Activated T-cell treated with anti-CD3 and anti-CD28 coated beads, Interleukin-2, amount 50 U/mL, for 4 hours (primary cell): ENCODE results near the gene ST13. TPM values are rescaled to one million over a fixed set of nuclear protein-coding genes. Genes with fewer than 3 reads are reported as not detected.

Experiments used
- ATAC-seq, 2 donors: fragments of 200-7000 bp; cut with Tn5 transposase; one replicate each; pipeline ENCODE4 v1.10.0; 2021
- DNase-seq: peaks from one replicate; pipeline ENCODE4 v3.0.0-alpha.2; 2020
- H3K27me3 Mint-ChIP-seq: one replicate; pipeline ENCODE4 v1.8.0; 2021; ENCODE audit warnings: low read depth, mixed read lengths
- H3K36me3 Mint-ChIP-seq: one replicate; pipeline ENCODE4 v1.8.0; 2022; ENCODE audit warnings: mixed read lengths; ENCODE audit not compliant: insufficient read depth
- H3K4me1 Mint-ChIP-seq: one replicate; pipeline ENCODE4 v1.8.0; 2021; ENCODE audit warnings: low read depth, mixed read lengths
- H3K4me3 Mint-ChIP-seq: one replicate; pipeline ENCODE4 v1.8.0; 2021; ENCODE audit warnings: mild to moderate bottlenecking, moderate library complexity, mixed read lengths
- H3K9me3 Mint-ChIP-seq: one replicate; pipeline ENCODE4 v1.8.0; 2021; ENCODE audit warnings: mixed read lengths
- total RNA-seq, 3 donors: library from RNA; stranded (reverse); gene quantifications; one replicate each; pipeline ENCODE4 v1.2.1, GENCODE V29; 2021

ST13 gene
- total RNA-seq, 3 donors from 2014 or later, result 243 to 270 (median 253) TPM

GRCh38 chr22:40818747-40819598 lies 37.5 kb downstream of the ST13 start, which contains the start of gene SLC25A17:
TSS of gene SLC25A17 (minus strand) at chr22:40819346. CDS start at chr22:40819248, 98 bp downstream.
- Mint-ChIP-seq H3K4me3 (peak within 1 kb of the TSS; percentile 96), H3K9me3 (no peaks in the 10 kb centered on the region), H3K27me3 (no peaks in the 10 kb centered on the region), H3K36me3 (peaks cover 4% of the 10 kb centered on the region), H3K4me1 (peaks cover 30% of the 10 kb centered on the region)
- peak; percentile 85 for DNase-seq
- ATAC-seq, result peak; percentile 92 to 97

- ATAC-seq, result no peak
- Mint-ChIP-seq H3K4me3 (peak overlapping the region; percentile 96), H3K9me3 (no peaks in the 10 kb centered on the region), H3K36me3 (peaks cover 4% of the 10 kb centered on the region), H3K27me3 (no peaks in the 10 kb centered on the region), H3K4me1 (peaks cover 30% of the 10 kb centered on the region)
- DNase-seq, result no peak
These were observed 38.2 kb downstream of the ST13 start for GRCh38 chr22:40818192-40818746.

GRCh38 chr22:40817737-40818136 lies 38.7 kb downstream of the ST13 start:
- Mint-ChIP-seq H3K9me3 (no peaks in the 10 kb centered on the region), H3K36me3 (peaks cover 4% of the 10 kb centered on the region), H3K27me3 (no peaks in the 10 kb centered on the region), H3K4me3 (peak overlapping the region; percentile 96), H3K4me1 (peaks cover 33% of the 10 kb centered on the region)
- DNase-seq (no peak), ATAC-seq (no peak)

- Mint-ChIP-seq H3K4me1 (peaks cover 30% of the 10 kb centered on the region), H3K27me3 (no peaks in the 10 kb centered on the region), H3K36me3 (peaks cover 9% of the 10 kb centered on the region), H3K4me3 (no peak overlapping the region), H3K9me3 (no peaks in the 10 kb centered on the region)
- DNase-seq (no peak), ATAC-seq (no peak)
These were observed 42.5 kb downstream of the ST13 start for GRCh38 chr22:40813912-40814315.

- Mint-ChIP-seq H3K9me3 (no peaks in the 10 kb centered on the region), H3K27me3 (no peaks in the 10 kb centered on the region), H3K36me3 (peaks cover 14% of the 10 kb centered on the region), H3K4me1 (peaks cover 22% of the 10 kb centered on the region), H3K4me3 (no peak overlapping the region)
- ATAC-seq (no peak), DNase-seq (no peak)
These were observed 48.2 kb downstream of the ST13 start for GRCh38 chr22:40808018-40808841.

GRCh38 chr22:40806711-40807110 lies 49.7 kb downstream of the ST13 start:
- ATAC-seq, result no peak

GRCh38 chr22:40805699-40806203 lies 50.7 kb downstream of the ST13 start:
- Mint-ChIP-seq H3K9me3 (no peaks in the 10 kb centered on the region), H3K27me3 (no peaks in the 10 kb centered on the region), H3K36me3 (peaks cover 9% of the 10 kb centered on the region), H3K4me3 (no peak overlapping the region), H3K4me1 (peaks cover 15% of the 10 kb centered on the region)
- DNase-seq (no peak), ATAC-seq (no peak)

More at GRCh38 chr22:40806711-40807110, 49.7 kb downstream of the ST13 start:
- H3K36me3 Mint-ChIP-seq, result peaks cover 11% of the 10 kb centered on the region
- peaks cover 15% of the 10 kb centered on the region for H3K4me1 Mint-ChIP-seq
- no peaks in the 10 kb centered on the region for H3K27me3 Mint-ChIP-seq
- no peak for DNase-seq
- H3K4me3 Mint-ChIP-seq, result no peak overlapping the region
- H3K9me3 Mint-ChIP-seq, result no peaks in the 10 kb centered on the region

GRCh38 chr22:40805239-40805638 lies 51.2 kb downstream of the ST13 start:
- no peak for DNase-seq
- Mint-ChIP-seq H3K9me3 (no peaks in the 10 kb centered on the region), H3K36me3 (peaks cover 9% of the 10 kb centered on the region), H3K4me3 (no peak overlapping the region), H3K4me1 (peaks cover 15% of the 10 kb centered on the region), H3K27me3 (no peaks in the 10 kb centered on the region)
- no peak for ATAC-seq

GRCh38 chr22:40803321-40803720 lies 53.1 kb downstream of the ST13 start:
- ATAC-seq (no peak), DNase-seq (no peak)
- Mint-ChIP-seq H3K36me3 (peaks cover 9% of the 10 kb centered on the region), H3K27me3 (no peaks in the 10 kb centered on the region), H3K4me1 (peaks cover 9% of the 10 kb centered on the region), H3K4me3 (no peak overlapping the region), H3K9me3 (no peaks in the 10 kb centered on the region)

GRCh38 chr22:40799008-40799407 lies 57.4 kb downstream of the ST13 start:
- H3K36me3 Mint-ChIP-seq, result peaks cover 6% of the 10 kb centered on the region
- H3K4me1 Mint-ChIP-seq, result no peaks in the 10 kb centered on the region
- DNase-seq, result no peak
- H3K9me3 Mint-ChIP-seq, result no peaks in the 10 kb centered on the region
- H3K4me3 Mint-ChIP-seq, result no peak overlapping the region
- H3K27me3 Mint-ChIP-seq, result no peaks in the 10 kb centered on the region
- ATAC-seq, result no peak

- no peaks in the 10 kb centered on the region for H3K4me1 Mint-ChIP-seq
- ATAC-seq (no peak), DNase-seq (no peak)
- no peaks in the 10 kb centered on the region for H3K27me3 Mint-ChIP-seq
- H3K9me3 Mint-ChIP-seq, result no peaks in the 10 kb centered on the region
- H3K4me3 Mint-ChIP-seq, result no peak overlapping the region
- H3K36me3 Mint-ChIP-seq, result peaks cover 17% of the 10 kb centered on the region
These were observed 59.0 kb downstream of the ST13 start for GRCh38 chr22:40797427-40797826.

GRCh38 chr22:40792451-40792850 lies 64.0 kb downstream of the ST13 start:
- H3K36me3 Mint-ChIP-seq, result peaks cover 28% of the 10 kb centered on the region
- ATAC-seq (no peak), DNase-seq (no peak)
- no peak overlapping the region for H3K4me3 Mint-ChIP-seq
- no peaks in the 10 kb centered on the region for H3K9me3 Mint-ChIP-seq
- no peaks in the 10 kb centered on the region for H3K27me3 Mint-ChIP-seq
- H3K4me1 Mint-ChIP-seq, result no peaks in the 10 kb centered on the region

- ATAC-seq (no peak), DNase-seq (no peak)
- Mint-ChIP-seq H3K27me3 (no peaks in the 10 kb centered on the region), H3K4me1 (no peaks in the 10 kb centered on the region), H3K4me3 (no peak overlapping the region), H3K9me3 (no peaks in the 10 kb centered on the region), H3K36me3 (peaks cover 38% of the 10 kb centered on the region)
These were observed 65.2 kb downstream of the ST13 start for GRCh38 chr22:40791241-40791640.

GRCh38 chr22:40789131-40789530 lies 67.3 kb downstream of the ST13 start:
- Mint-ChIP-seq H3K4me3 (no peak overlapping the region), H3K36me3 (peaks cover 38% of the 10 kb centered on the region), H3K9me3 (no peaks in the 10 kb centered on the region), H3K27me3 (no peaks in the 10 kb centered on the region), H3K4me1 (no peaks in the 10 kb centered on the region)
- ATAC-seq (no peak), DNase-seq (no peak)
